IPS DF 19.7 (cell line): ENCODE measurements around the gene PCAT7.
A peak's percentile ranks its signal among the peaks of the same experiment; 100 is the strongest.

ENCODE experiments used
- DNase-seq: peaks from one replicate; pipeline ENCODE4 v3.0.0-alpha.2; 2013; ENCODE audit warnings: low read depth, low spot score

Gene PCAT7

GRCh38 chr9:94603259-94604160, 48.6 kb downstream of the PCAT7 start:
- DNase-seq: peak; percentile 64

- DNase-seq: no peak
Observed at GRCh38 chr9:94606646-94607422, 52.0 kb downstream of the PCAT7 start.

GRCh38 chr9:94607423-94607691, 52.5 kb downstream of the PCAT7 start:
- DNase-seq: no peak

GRCh38 chr9:94610181-94610606, 55.3 kb downstream of the PCAT7 start:
- no peak for DNase-seq

GRCh38 chr9:94611638-94612068, 56.8 kb downstream of the PCAT7 start:
- DNase-seq: no peak

GRCh38 chr9:94612071-94612470, 57.2 kb downstream of the PCAT7 start:
- no peak for DNase-seq

GRCh38 chr9:94613003-94613402, 58.1 kb downstream of the PCAT7 start:
- no peak for DNase-seq

- DNase-seq: no peak
Observed at GRCh38 chr9:94619026-94619425, 64.1 kb downstream of the PCAT7 start.
